Endothelial cell of umbilical vein (primary cell): ENCODE data around the gene DMTF1. TPM values are rescaled to one million over a fixed set of nuclear protein-coding genes. Genes with fewer than 3 reads are reported as not detected.

Experiments
- BruUV-seq: library from RNA; stranded (reverse); fragments of 400-500 nt; replicated peaks from 2 replicates; lab custom pipeline; 2021; lab: Mats Ljungman, UMichigan
- CTCF ChIA-PET: fragments of 300-600, 350-600 bp; sonication (Branson Sonifier 250); formaldehyde crosslinking; loops from one replicate; lab custom pipeline; 2021; ENCODE audit warnings: antibody characterized with exemption, inconsistent platforms; lab: Charles Lee
- POLR2A ChIA-PET: fragments of 300-600, 350-600 bp; sonication (Branson Sonifier 250); formaldehyde crosslinking; loops from one replicate; lab custom pipeline; 2021; ENCODE audit warnings: antibody characterized with exemption, inconsistent platforms; lab: Charles Lee
- DNase-seq: peaks from one replicate; pipeline ENCODE4 v3.0.0-alpha.2; 2011; ENCODE audit warnings: low read depth, low spot score
- FAIRE-seq: peaks from 2 replicates; lab custom pipeline; 2011; peaks lifted over from hg19 to GRCh38; lab: Jason Lieb, UNC
- H2AFZ ChIP-seq: 2 replicates; pipeline ENCODE4 v1.6.0; 2012; ENCODE audit warnings: low read depth, low read length, control low read depth, inconsistent platforms
- H3K27ac ChIP-seq: 2 replicates; pipeline ENCODE4 v1.5.1; 2011; ENCODE audit warnings: low read depth, mild to moderate bottlenecking, control low read depth, low read length, moderate library complexity; ENCODE audit not compliant: insufficient read depth
- H3K27me3 ChIP-seq, 2 experiments: 2 replicates each; pipeline versions ENCODE4 v1.6.0 to v1.6.1; 2011; ENCODE audit warnings: low read length in 2 of 2, mixed read lengths in 1 of 2; ENCODE audit not compliant: control insufficient read depth in 2 of 2, insufficient read depth in 2 of 2
- H3K36me3 ChIP-seq, 2 experiments: 2 replicates in 1 of 2; 3 replicates in 1 of 2; pipeline ENCODE4 v1.5.1; 2011; ENCODE audit warnings: low read length in 2 of 2, mild to moderate bottlenecking in 1 of 2, moderate library complexity in 1 of 2; ENCODE audit not compliant: control insufficient read depth in 2 of 2, insufficient read depth in 2 of 2; ENCODE audit errors: extremely low read depth in 1 of 2
- H3K4me1 ChIP-seq: 3 replicates; pipeline ENCODE4 v1.5.1; 2011; ENCODE audit warnings: mild to moderate bottlenecking, low read length; ENCODE audit not compliant: control insufficient read depth, insufficient read depth; ENCODE audit errors: extremely low read depth
- H3K4me2 ChIP-seq: 2 replicates; pipeline ENCODE4 v1.6.1; 2011; ENCODE audit warnings: low read length, control low read depth, mixed read lengths; ENCODE audit not compliant: insufficient read depth
- H3K4me3 ChIP-seq, 3 experiments: fragments of 200-600 bp in 1 of 3; sonication (generic), shearing (Covaris generic) in 1 of 3; replicated peaks in 1 of 3; 2 replicates each; pipeline ENCODE4 v1.5.1; 2011 to 2016; ENCODE audit warnings: control low read depth in 3 of 3, low read length in 3 of 3, mild to moderate bottlenecking in 2 of 3, inconsistent platforms in 1 of 3, low read depth in 1 of 3, moderate library complexity in 1 of 3; ENCODE audit not compliant: insufficient read depth in 1 of 3
- H3K79me2 ChIP-seq: 2 replicates; pipeline ENCODE4 v1.6.0; 2012; ENCODE audit warnings: low read length, inconsistent platforms; ENCODE audit not compliant: control insufficient read depth, insufficient read depth
- H3K9ac ChIP-seq: replicated peaks from 2 replicates; pipeline ENCODE3; 2011; ENCODE audit warnings: low read length, control low read depth; ENCODE audit not compliant: insufficient read depth; ENCODE audit errors: extremely low read depth
- H3K9me1 ChIP-seq: replicated peaks from 3 replicates; pipeline ENCODE4 v1.6.0; 2011; ENCODE audit warnings: mild to moderate bottlenecking, low read length; ENCODE audit not compliant: control insufficient read depth, insufficient read depth; ENCODE audit errors: extremely low read depth
- H3K9me3 ChIP-seq: replicated peaks from 2 replicates; pipeline ENCODE4 v1.5.1; 2012; ENCODE audit warnings: low read length, inconsistent platforms; ENCODE audit not compliant: control insufficient read depth, insufficient read depth
- H4K20me1 ChIP-seq: replicated peaks from 2 replicates; pipeline ENCODE3; 2011; ENCODE audit warnings: mild to moderate bottlenecking, low read length; ENCODE audit not compliant: control insufficient read depth, insufficient read depth; ENCODE audit errors: extremely low read depth
- EZH2 ChIP-seq: IDR thresholded peaks from 2 replicates; pipeline ENCODE4 v1.6.1; 2012; ENCODE audit warnings: borderline replicate concordance, low read depth, mild to moderate bottlenecking, moderate library complexity, low read length, inconsistent platforms; ENCODE audit not compliant: severe bottlenecking
- FOS ChIP-seq: IDR thresholded peaks from 2 replicates; pipeline ENCODE4 v1.6.1; 2011; ENCODE audit warnings: mild to moderate bottlenecking, low read length, moderate library complexity, borderline replicate concordance; ENCODE audit not compliant: insufficient read depth
- GATA2 ChIP-seq: IDR thresholded peaks from 2 replicates; pipeline ENCODE4 v1.7.0; 2011; ENCODE audit warnings: low read depth, mild to moderate bottlenecking, moderate library complexity, mixed read lengths, low read length; ENCODE audit not compliant: insufficient read length, insufficient read depth
- JUN ChIP-seq: IDR thresholded peaks from 2 replicates; pipeline ENCODE4 v1.6.1; 2011; ENCODE audit warnings: borderline replicate concordance, low read depth; ENCODE audit not compliant: insufficient read length, insufficient read depth
- MYC ChIP-seq: IDR thresholded peaks from one replicate; pipeline ENCODE4 v1.6.1; 2011; ENCODE audit warnings: mild to moderate bottlenecking, low read depth, low read length
- POLR2A ChIP-seq: IDR thresholded peaks from 2 replicates; pipeline ENCODE4 v1.6.1; 2012; ENCODE audit warnings: low read depth, mild to moderate bottlenecking, control low read depth, low read length
- POLR2AphosphoS5 ChIP-seq: IDR thresholded peaks from 2 replicates; pipeline ENCODE4 v1.6.1; 2012; ENCODE audit warnings: low read depth, mild to moderate bottlenecking, control low read depth, low read length, moderate library complexity; ENCODE audit not compliant: insufficient read depth
- dilution Hi-C: fragments of 300-500 bp; cut with MboI; formaldehyde crosslinking; loops from one replicate; pipeline ENCODE4 v1.15.0; 2019; ENCODE audit warnings: low sequenced_read_pairs; ENCODE audit not compliant: extremely low pct_ligation_motif_present
- intact Hi-C: fragments of 100-400 bp; cut with micrococcal nuclease; formaldehyde crosslinking; loops from one replicate; pipeline ENCODE4 v1.10.0; 2022
- polyA plus RNA-seq, 4 experiments: library from polyadenylated mRNA; depleted of rRNA in 3 of 4; stranded (reverse) in 3 of 4; unstranded in 1 of 4; fragments of >200 nt; gene quantifications; 2 replicates each; pipeline versions ENCODE4 v1.2.1 to v1.2.3, GENCODE V29; 2011 to 2012; ENCODE audit warnings: missing spikeins in 1 of 4
- total RNA-seq: library from RNA; stranded (reverse); gene quantifications from 2 replicates; pipeline ENCODE4 v1.2.3, GENCODE V29; 2021
- TF ChIP-seq, protein P1 (sequence below), 2 donors: IDR thresholded peaks; 1 replicate in 1 of 2; 2 replicates in 1 of 2; pipeline ENCODE4 v1.5.1; 2011; ENCODE audit warnings: low read length in 2 of 2, mild to moderate bottlenecking in 2 of 2, moderate library complexity in 2 of 2, control low read depth in 1 of 2, inconsistent platforms in 1 of 2, low read depth in 1 of 2; ENCODE audit not compliant: insufficient read depth in 1 of 2; ENCODE audit errors: extremely low read depth in 1 of 2
- TF ChIP-seq, protein P2 (sequence below): IDR thresholded peaks from 2 replicates; pipeline ENCODE4 v1.6.1; 2011; ENCODE audit not compliant: insufficient read depth, insufficient read length

DMTF1 gene
- total and polyA plus RNA-seq, 2 donors (not counting 3 experiments of a cell fraction or from before 2014, with no cell fraction given): 78.5 to 100.0 TPM

DNA sequence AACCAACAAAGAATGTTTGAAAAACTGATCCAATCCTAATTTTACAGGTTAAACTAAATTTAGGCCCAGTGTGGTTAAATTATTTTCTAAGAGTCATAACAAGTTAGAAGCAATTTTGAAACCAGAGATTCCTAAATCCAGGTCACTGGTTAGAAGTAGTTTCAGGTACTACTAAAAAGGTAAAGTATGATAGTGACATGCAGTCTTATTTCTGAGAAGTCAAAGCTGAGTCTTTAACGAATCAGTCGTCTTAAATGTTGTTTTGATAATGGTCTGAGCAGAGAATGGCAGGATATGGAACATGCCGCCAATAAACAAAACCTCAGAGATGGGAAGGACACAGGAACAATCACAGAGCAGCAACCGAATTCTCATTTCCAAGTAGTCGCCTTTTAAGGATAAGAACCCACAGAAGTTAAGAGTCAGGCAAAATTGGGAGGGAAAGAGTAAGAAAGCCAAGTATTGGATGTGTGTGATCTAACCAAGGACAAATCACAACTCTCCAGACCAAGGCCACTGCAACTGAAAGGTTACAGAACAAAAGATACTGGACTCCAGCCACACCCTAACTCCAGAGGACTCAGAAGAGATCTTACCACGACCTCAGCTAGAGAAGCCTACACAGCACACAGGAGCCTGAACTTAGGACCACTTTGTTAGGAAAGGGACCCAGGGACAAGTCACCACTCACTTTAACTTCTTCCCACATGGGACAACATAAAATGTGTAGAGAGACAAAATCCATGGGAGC, 47.6 kb downstream of the DMTF1 start:
- dilution Hi-C loops: no loop called here
- no TSS peak for BruUV-seq
- DNase-seq (peak; percentile 13), FAIRE-seq (no peak)
- Histone ChIP-seq H3K9me1 (no peaks in the 10 kb centered on the region), H3K9me3 (no peaks in the 10 kb centered on the region), H3K27ac (no peak overlapping the region), H3K27me3 (no peaks in the 10 kb centered on the region), H2AFZ (no peak overlapping the region), H3K4me3 (no peak overlapping the region), H4K20me1 (no peaks in the 10 kb centered on the region), H3K36me3 (peaks cover 7 to 27% of the 10 kb centered on the region in 2 experiments), H3K79me2 (peaks cover 34% of the 10 kb centered on the region), H3K9ac (no peak overlapping the region), H3K4me2 (no peak overlapping the region), H3K4me1 (no peaks in the 10 kb centered on the region)
- intact Hi-C loops: loop anchor here (2.0 to 10.0 kb wide), 2 partner anchors 15 to 55 kb away; no protein-coding TSS in a partner anchor
- CTCF ChIA-PET: no interaction called here
- TF ChIP-seq FOS: no peak
- no peak for TF ChIP-seq GATA2
- TF ChIP-seq, protein P1, sequence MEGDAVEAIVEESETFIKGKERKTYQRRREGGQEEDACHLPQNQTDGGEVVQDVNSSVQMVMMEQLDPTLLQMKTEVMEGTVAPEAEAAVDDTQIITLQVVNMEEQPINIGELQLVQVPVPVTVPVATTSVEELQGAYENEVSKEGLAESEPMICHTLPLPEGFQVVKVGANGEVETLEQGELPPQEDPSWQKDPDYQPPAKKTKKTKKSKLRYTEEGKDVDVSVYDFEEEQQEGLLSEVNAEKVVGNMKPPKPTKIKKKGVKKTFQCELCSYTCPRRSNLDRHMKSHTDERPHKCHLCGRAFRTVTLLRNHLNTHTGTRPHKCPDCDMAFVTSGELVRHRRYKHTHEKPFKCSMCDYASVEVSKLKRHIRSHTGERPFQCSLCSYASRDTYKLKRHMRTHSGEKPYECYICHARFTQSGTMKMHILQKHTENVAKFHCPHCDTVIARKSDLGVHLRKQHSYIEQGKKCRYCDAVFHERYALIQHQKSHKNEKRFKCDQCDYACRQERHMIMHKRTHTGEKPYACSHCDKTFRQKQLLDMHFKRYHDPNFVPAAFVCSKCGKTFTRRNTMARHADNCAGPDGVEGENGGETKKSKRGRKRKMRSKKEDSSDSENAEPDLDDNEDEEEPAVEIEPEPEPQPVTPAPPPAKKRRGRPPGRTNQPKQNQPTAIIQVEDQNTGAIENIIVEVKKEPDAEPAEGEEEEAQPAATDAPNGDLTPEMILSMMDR (IDR thresholded peaks at IDR 0.05; ENCODE audit: extremely low read depth in 1 of 2, insufficient read depth in 1 of 2, low read depth in 1 of 2, low read length in 2 of 2): no peak
- no peak for TF ChIP-seq MYC
- TF ChIP-seq POLR2A: no peak
- TF ChIP-seq EZH2: no peak
- TF ChIP-seq, protein P2, sequence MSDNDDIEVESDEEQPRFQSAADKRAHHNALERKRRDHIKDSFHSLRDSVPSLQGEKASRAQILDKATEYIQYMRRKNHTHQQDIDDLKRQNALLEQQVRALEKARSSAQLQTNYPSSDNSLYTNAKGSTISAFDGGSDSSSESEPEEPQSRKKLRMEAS: no peak
- TF ChIP-seq POLR2AphosphoS5: no peak
- no peak for TF ChIP-seq JUN
- POLR2A ChIA-PET: interaction anchor here (1.4 kb wide), 1 partner anchor 19 kb away, joined by 4 read pairs; the partner anchor contains the start of gene TMEM243
